Hepatocyte (in vitro differentiated cells): ENCODE measurements around the gene PIGL.

Experiments used
- CTCF ChIP-seq: fragments of 200-600 bp; sonication (generic); IDR thresholded peaks from 2 replicates; pipeline ENCODE4 v1.5.1; 2016; ENCODE audit warnings: antibody characterized with exemption, mild to moderate bottlenecking; ENCODE audit not compliant: poor library complexity
- EZH2 ChIP-seq: fragments of 200-600 bp; sonication (generic); IDR thresholded peaks from 2 replicates; pipeline ENCODE4 v1.6.1; 2016; ENCODE audit warnings: antibody characterized with exemption, mild to moderate bottlenecking, borderline replicate concordance
- EZH2phosphoT487 ChIP-seq: fragments of 200-600 bp; sonication (generic); IDR thresholded peaks from one replicate; pipeline ENCODE4 v1.6.1; 2018; ENCODE audit warnings: antibody characterized with exemption, mild to moderate bottlenecking, low read depth, moderate library complexity; ENCODE audit not compliant: unreplicated experiment, severe bottlenecking

GRCh38 chr17:16352303-16352666 is 135.3 kb downstream of the PIGL start:
- TF ChIP-seq CTCF, result no peak
- TF ChIP-seq EZH2, result no peak
- no peak for TF ChIP-seq EZH2phosphoT487
